Sigmoid colon (tissue), 4 donors: Measurements from ENCODE around the gene ANKRD13C.

Source experiments
- EP300 ChIP-seq, 4 donors: sonication (generic); formaldehyde crosslinking; IDR thresholded peaks; one replicate each; pipeline ENCODE4 v1.6.1; 2017; ENCODE audit warnings: antibody characterized with exemption in 4 of 4
- POLR2A ChIP-seq, 2 donors: fragments of 450-650 bp; IDR thresholded peaks; one replicate each; pipeline ENCODE4 v1.6.1; 2016; ENCODE audit warnings: antibody characterized with exemption in 2 of 2, mild to moderate bottlenecking in 2 of 2, moderate library complexity in 2 of 2
- POLR2AphosphoS5 ChIP-seq, 4 donors: sonication (generic); formaldehyde crosslinking; IDR thresholded peaks; one replicate each; pipeline ENCODE4 v1.6.1; 2017; ENCODE audit warnings: antibody characterized with exemption in 4 of 4
- TF ChIP-seq, protein P1 (sequence below), 4 experiments: fragments of 450-650 bp in 3 of 4; fragments of 200-600 bp in 1 of 4; IDR thresholded peaks; one replicate each; pipeline ENCODE4 v1.5.1; 2016 to 2019; ENCODE audit warnings: antibody characterized with exemption in 4 of 4, mild to moderate bottlenecking in 3 of 4, moderate library complexity in 2 of 4

DNA sequence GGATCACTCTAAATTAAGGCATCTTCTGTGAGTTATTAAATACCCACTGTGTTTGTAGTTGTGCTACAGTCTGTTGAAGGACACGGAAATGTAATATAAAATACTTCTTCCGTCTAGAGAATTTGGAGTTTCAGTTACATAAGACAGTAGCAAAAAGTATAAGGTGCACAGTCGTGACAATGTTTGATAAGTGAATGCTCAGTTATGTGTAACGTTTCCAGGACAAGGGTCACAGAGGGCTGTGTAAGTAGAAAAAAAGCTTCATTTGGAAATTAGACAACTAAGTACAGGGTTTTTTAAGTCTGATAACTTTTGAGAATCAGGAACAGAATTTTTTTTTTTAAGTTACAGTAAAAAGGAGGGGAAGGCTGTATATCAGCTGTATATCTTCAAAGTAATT lies 105.8 kb downstream of the ANKRD13C start:
- TF ChIP-seq POLR2A (IDR thresholded peaks at IDR 0.05), result no peak
- TF ChIP-seq EP300 (IDR thresholded peaks at IDR 0.05), result no peak
- no peak for TF ChIP-seq POLR2AphosphoS5 (IDR thresholded peaks at IDR 0.05)
- TF ChIP-seq, protein P1, sequence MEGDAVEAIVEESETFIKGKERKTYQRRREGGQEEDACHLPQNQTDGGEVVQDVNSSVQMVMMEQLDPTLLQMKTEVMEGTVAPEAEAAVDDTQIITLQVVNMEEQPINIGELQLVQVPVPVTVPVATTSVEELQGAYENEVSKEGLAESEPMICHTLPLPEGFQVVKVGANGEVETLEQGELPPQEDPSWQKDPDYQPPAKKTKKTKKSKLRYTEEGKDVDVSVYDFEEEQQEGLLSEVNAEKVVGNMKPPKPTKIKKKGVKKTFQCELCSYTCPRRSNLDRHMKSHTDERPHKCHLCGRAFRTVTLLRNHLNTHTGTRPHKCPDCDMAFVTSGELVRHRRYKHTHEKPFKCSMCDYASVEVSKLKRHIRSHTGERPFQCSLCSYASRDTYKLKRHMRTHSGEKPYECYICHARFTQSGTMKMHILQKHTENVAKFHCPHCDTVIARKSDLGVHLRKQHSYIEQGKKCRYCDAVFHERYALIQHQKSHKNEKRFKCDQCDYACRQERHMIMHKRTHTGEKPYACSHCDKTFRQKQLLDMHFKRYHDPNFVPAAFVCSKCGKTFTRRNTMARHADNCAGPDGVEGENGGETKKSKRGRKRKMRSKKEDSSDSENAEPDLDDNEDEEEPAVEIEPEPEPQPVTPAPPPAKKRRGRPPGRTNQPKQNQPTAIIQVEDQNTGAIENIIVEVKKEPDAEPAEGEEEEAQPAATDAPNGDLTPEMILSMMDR (IDR thresholded peaks at IDR 0.05), result no peak
